G401 (cell line): ENCODE measurements around the gene BICC1. TPM values are rescaled to one million over a fixed set of nuclear protein-coding genes. Genes with fewer than 3 reads are reported as not detected.

Experiments used
- DNase-seq: peaks from one replicate; pipeline ENCODE4 v3.0.0-alpha.2; 2015; ENCODE audit warnings: low spot score
- in situ Hi-C: cut with HindIII; loops from 2 replicates; pipeline ENCODE4 v1.10.0; 2016; ENCODE audit warnings: low sequenced_read_pairs, mixed read lengths
- total RNA-seq: library from RNA; depleted of rRNA; stranded (reverse); fragments of >200 nt; shearing (Covaris generic); gene quantifications from 2 replicates; pipeline ENCODE4 v1.2.3, GENCODE V29; 2014

The BICC1 gene
- total RNA-seq, 1 experiment from 2014 or later, result not detected

- in situ Hi-C loops, result no loop called here
- no peak for DNase-seq
Measured at GRCh38 chr10:58638388-58638787, 125.7 kb downstream of the BICC1 start.

GRCh38 chr10:58641095-58641531 lies 128.4 kb downstream of the BICC1 start:
- DNase-seq, result no peak
- in situ Hi-C loops, result no loop called here

- in situ Hi-C loops, result no loop called here
- DNase-seq, result no peak
Measured at GRCh38 chr10:58641708-58642107, 129.0 kb downstream of the BICC1 start.

- in situ Hi-C loops, result no loop called here
- no peak for DNase-seq
Measured at GRCh38 chr10:58642283-58642682, 129.6 kb downstream of the BICC1 start.

- no peak for DNase-seq
- in situ Hi-C loops, result no loop called here
Measured at GRCh38 chr10:58642916-58643428, 130.3 kb downstream of the BICC1 start.

- in situ Hi-C loops, result no loop called here
- no peak for DNase-seq
Measured at GRCh38 chr10:58644311-58644710, 131.6 kb downstream of the BICC1 start.

GRCh38 chr10:58645416-58646146 lies 132.9 kb downstream of the BICC1 start:
- in situ Hi-C loops, result no loop called here
- DNase-seq, result no peak

- no peak for DNase-seq
- in situ Hi-C loops, result no loop called here
Measured at GRCh38 chr10:58647376-58648112, 134.9 kb downstream of the BICC1 start.

GRCh38 chr10:58648131-58648530 lies 135.5 kb downstream of the BICC1 start:
- DNase-seq, result no peak
- in situ Hi-C loops, result no loop called here

GRCh38 chr10:58651040-58651439 lies 138.4 kb downstream of the BICC1 start:
- in situ Hi-C loops, result no loop called here
- DNase-seq, result peak; percentile 10

GRCh38 chr10:58651742-58652141 lies 139.1 kb downstream of the BICC1 start:
- DNase-seq, result no peak
- in situ Hi-C loops, result no loop called here

- in situ Hi-C loops, result no loop called here
- no peak for DNase-seq
Measured at GRCh38 chr10:58653139-58653538, 140.5 kb downstream of the BICC1 start.

GRCh38 chr10:58660575-58661255 lies 148.0 kb downstream of the BICC1 start:
- in situ Hi-C loops, result no loop called here

GRCh38 chr10:58661336-58661735 lies 148.7 kb downstream of the BICC1 start:
- DNase-seq, result no peak
- in situ Hi-C loops, result no loop called here

More at GRCh38 chr10:58660575-58661255, 148.0 kb downstream of the BICC1 start:
- no peak for DNase-seq

GRCh38 chr10:58661902-58662301 lies 149.2 kb downstream of the BICC1 start:
- no peak for DNase-seq
- in situ Hi-C loops, result no loop called here

- in situ Hi-C loops, result no loop called here
- no peak for DNase-seq
Measured at GRCh38 chr10:58662314-58662713, 149.6 kb downstream of the BICC1 start.

GRCh38 chr10:58665361-58665760 lies 152.7 kb downstream of the BICC1 start:
- no peak for DNase-seq
- in situ Hi-C loops, result no loop called here

- in situ Hi-C loops, result no loop called here
Measured at GRCh38 chr10:58666024-58666423, 153.4 kb downstream of the BICC1 start.

GRCh38 chr10:58667658-58668310 lies 155.1 kb downstream of the BICC1 start:
- no peak for DNase-seq
- in situ Hi-C loops, result no loop called here

More at GRCh38 chr10:58666024-58666423, 153.4 kb downstream of the BICC1 start:
- no peak for DNase-seq
